Testis (tissue), 3 donors: ENCODE measurements around the gene HSP90AB1. TPM values are rescaled to one million over a fixed set of nuclear protein-coding genes. Genes with fewer than 3 reads are reported as not detected.
A peak's percentile ranks its signal among the peaks of the same experiment; 100 is the strongest.

Experiments used
- DNase-seq: peaks from one replicate; pipeline ENCODE4 v3.0.0-alpha.2; 2019
- H3K27ac ChIP-seq, 2 donors: fragments of 200-600 bp; sonication (generic); one replicate each; pipeline ENCODE4 v1.5.1; 2019
- H3K27me3 ChIP-seq: fragments of 200-600 bp; sonication (generic); one replicate; pipeline ENCODE4 v1.5.1; 2019
- H3K36me3 ChIP-seq: fragments of 200-600 bp; sonication (generic); one replicate; pipeline ENCODE4 v1.5.1; 2017; ENCODE audit warnings: low read depth; ENCODE audit errors: missing control alignments
- H3K4me1 ChIP-seq: fragments of 200-600 bp; sonication (generic); one replicate; pipeline ENCODE4 v1.5.1; 2019
- H3K4me3 ChIP-seq, 2 donors: fragments of 200-600 bp; sonication (generic); one replicate each; pipeline ENCODE4 v1.5.1; 2017 to 2019
- H3K9me3 ChIP-seq: fragments of 200-600 bp; sonication (generic); one replicate; pipeline ENCODE4 v1.5.1; 2017
- CTCF ChIP-seq, 3 experiments: fragments of 450-650 bp in 2 of 3; fragments of 200-600 bp in 1 of 3; sonication (generic) in 1 of 3; IDR thresholded peaks; one replicate each; pipeline ENCODE4 v1.5.1; 2016 to 2019; ENCODE audit warnings: antibody characterized with exemption in 3 of 3, mild to moderate bottlenecking in 2 of 3, moderate library complexity in 1 of 3
- POLR2A ChIP-seq: fragments of 450-650 bp; IDR thresholded peaks from one replicate; pipeline ENCODE4 v1.6.1; 2017; ENCODE audit warnings: antibody characterized with exemption, mild to moderate bottlenecking, moderate library complexity
- WGBS, 2 donors: methylation state at CpG; one replicate each; pipeline ENCODE4 v1.1.5; 2018; 5-methylcytosine and 5-hydroxymethylcytosine counted together
- intact Hi-C: fragments of 100-400 bp; cut with DNase I; formaldehyde crosslinking; loops from one replicate; pipeline ENCODE4 v1.15.1; 2023; ENCODE audit warnings: low total_unique reads
- polyA plus RNA-seq: library from polyadenylated mRNA; stranded (reverse); fragments of 350-450 nt; fragmentation: Illumina TruSeq; extraction: RNeasy Lipid Tissue Mini Kit (QIAGEN cat#74804); gene quantifications from one replicate; pipeline ENCODE4 v1.2.3, GENCODE V29; 2014; ENCODE audit warnings: low read depth, low replicate concordance; ENCODE audit not compliant: insufficient read depth
- total RNA-seq, 2 donors: library from RNA; depleted of rRNA; stranded (reverse); fragments of >200 nt; gene quantifications; one replicate each; pipeline ENCODE4 v1.2.3, GENCODE V29; 2016

HSP90AB1 gene
- total and polyA plus RNA-seq, 3 donors from 2014 or later: 480 to 610 (median 602) TPM

GRCh38 chr6:44278774-44279697 lies 32.1 kb downstream of the HSP90AB1 start:
- Histone ChIP-seq H3K4me1 (no peaks in the 10 kb centered on the region), H3K4me3 (no peak overlapping the region), H3K36me3 (no peaks in the 10 kb centered on the region), H3K27me3 (no peaks in the 10 kb centered on the region), H3K27ac (no peak overlapping the region), H3K9me3 (no peaks in the 10 kb centered on the region)
- no peak for DNase-seq
- WGBS, 2 donors: 76 to 89% methylated on average over 8 to 9 of the region's 9 CpGs
- TF ChIP-seq CTCF (IDR thresholded peaks at IDR 0.05) (no peak), POLR2A (no peak)
- intact Hi-C loops: no loop called here

DNA sequence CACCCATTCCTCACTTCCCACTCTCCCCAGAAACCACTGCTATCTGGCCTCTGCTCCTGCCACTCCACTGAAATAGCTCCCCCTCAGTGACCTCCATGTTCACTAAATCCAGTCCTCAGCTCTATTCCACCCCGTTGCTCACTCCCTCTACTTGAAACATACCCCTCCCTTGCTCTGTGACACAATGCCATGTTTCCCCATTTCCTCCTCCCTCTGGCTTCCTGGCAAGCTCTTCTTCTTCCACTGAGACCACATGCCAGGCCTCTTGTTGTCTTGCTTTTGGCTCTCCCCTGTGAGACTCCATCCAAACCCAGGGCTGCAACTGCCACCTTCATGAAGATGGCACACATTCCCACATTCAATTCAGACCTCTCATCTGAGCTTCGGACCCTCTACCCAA lies 37.2 kb downstream of the HSP90AB1 start:
- H3K27ac ChIP-seq: no peak overlapping the region
- 72 to 74% methylated on average over 2 of the region's 2 CpGs for WGBS, 2 donors
- H3K9me3 ChIP-seq: no peaks in the 10 kb centered on the region
- no peaks in the 10 kb centered on the region for H3K4me1 ChIP-seq
- H3K27me3 ChIP-seq: no peaks in the 10 kb centered on the region
- no peak for DNase-seq
- intact Hi-C loops: no loop called here
- H3K4me3 ChIP-seq: no peak overlapping the region
- H3K36me3 ChIP-seq: no peaks in the 10 kb centered on the region
- TF ChIP-seq CTCF (IDR thresholded peaks at IDR 0.05): no peak
- TF ChIP-seq POLR2A: no peak

GRCh38 chr6:44284867-44285266 lies 38.0 kb downstream of the HSP90AB1 start:
- 64 to 76% methylated on average over 4 of the region's 4 CpGs for WGBS, 2 donors
- Histone ChIP-seq H3K4me1 (no peaks in the 10 kb centered on the region), H3K27me3 (no peaks in the 10 kb centered on the region), H3K36me3 (no peaks in the 10 kb centered on the region), H3K4me3 (no peak overlapping the region), H3K9me3 (no peaks in the 10 kb centered on the region), H3K27ac (no peak overlapping the region)
- TF ChIP-seq POLR2A (no peak), CTCF (IDR thresholded peaks at IDR 0.05) (no peak)
- no peak for DNase-seq
- intact Hi-C loops: no loop called here

DNA sequence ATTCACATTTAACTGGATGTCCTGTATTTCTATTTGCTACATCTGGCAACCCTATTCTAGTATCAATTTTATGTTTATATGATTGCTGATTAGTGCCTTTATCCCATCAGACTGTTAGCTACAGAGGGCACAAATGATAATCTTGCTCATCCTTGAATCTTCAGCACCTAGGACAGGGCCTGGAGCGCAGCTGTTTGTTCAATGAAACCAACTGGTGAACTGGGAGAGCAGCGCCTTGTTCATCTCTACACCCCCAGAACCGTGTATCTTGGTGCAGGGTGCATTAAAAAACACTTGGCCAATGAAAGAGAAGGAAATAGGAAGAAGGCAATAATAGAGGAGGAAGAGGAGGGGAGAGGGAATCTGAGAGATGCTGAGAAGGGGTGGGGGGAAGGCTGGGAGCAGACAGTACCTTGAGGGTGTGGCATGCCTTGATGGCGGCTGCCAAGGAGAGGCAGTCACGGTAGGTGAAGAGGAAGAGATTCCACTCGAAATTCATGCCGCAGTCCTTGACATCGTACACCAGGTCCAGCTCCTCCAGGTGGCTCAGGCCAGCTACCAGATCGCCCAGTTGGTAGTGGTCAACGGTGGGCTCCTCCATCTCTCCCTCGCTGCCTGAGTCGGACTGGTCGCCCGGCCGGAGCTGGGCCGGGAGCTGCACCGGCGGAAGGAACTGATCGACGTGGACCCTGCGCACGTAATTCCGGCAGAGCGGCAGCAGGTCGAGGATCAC lies 38.8 kb downstream of the HSP90AB1 start:
- 43 to 72% methylated on average over 5 to 25 of the region's 25 CpGs for WGBS, 2 donors
- no peaks in the 10 kb centered on the region for H3K27me3 ChIP-seq

More for the DNA sequence above, 38.8 kb downstream of the HSP90AB1 start:
- intact Hi-C loops: no loop called here
- Histone ChIP-seq H3K27ac (no peak overlapping the region), H3K9me3 (no peaks in the 10 kb centered on the region), H3K4me3 (peak overlapping the region in 1 of 2 donors; percentile 11), H3K4me1 (no peaks in the 10 kb centered on the region), H3K36me3 (no peaks in the 10 kb centered on the region)
- DNase-seq: no peak
- no peak for TF ChIP-seq POLR2A
- TF ChIP-seq CTCF (IDR thresholded peaks at IDR 0.05): no peak
